Endothelial cell of hepatic sinusoid (primary cell): ENCODE measurements around the gene SPRR2E.
"Not testable (repeated sequence)": the region's sequence is repeated elsewhere in the genome, so short reads cannot be mapped to it uniquely, and the experiment has no call there.

Source experiments
- in situ Hi-C: cut with HindIII; loops from 2 replicates; pipeline ENCODE4 v1.10.0; 2017; ENCODE audit warnings: low sequenced_read_pairs

The SPRR2E gene

GRCh38 chr1:153094426-153094825, at the start of gene SPRR2E:
SPRR2E (minus strand) TSS chr1:153094526; CDS start chr1:153093751, 775 bp downstream.
- in situ Hi-C loops = no loop called here

DNA sequence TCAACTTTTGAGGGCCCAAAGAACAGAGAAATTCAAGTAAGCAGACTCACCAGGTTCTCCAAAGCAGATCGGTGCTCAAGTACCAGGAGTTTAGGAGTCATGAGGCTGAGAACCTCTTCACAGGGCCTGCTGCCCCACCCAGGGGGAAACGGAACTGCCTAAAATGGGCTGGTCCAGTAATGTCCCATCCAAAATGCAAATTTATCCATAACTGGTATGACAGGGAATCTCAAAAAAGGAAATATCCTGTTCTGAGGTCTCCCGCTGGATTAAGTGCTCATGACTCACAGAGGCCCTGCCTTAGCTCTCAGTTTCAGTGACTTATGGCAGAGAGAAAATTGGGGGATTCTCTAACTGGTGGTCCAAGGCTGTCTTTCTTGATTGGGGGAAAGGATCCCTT, 47.1 kb upstream of the SPRR2E start:
- in situ Hi-C loops = no loop called here

- in situ Hi-C loops = no loop called here
Measured at GRCh38 chr1:153140484-153140883, 46.2 kb upstream of the SPRR2E start.

DNA sequence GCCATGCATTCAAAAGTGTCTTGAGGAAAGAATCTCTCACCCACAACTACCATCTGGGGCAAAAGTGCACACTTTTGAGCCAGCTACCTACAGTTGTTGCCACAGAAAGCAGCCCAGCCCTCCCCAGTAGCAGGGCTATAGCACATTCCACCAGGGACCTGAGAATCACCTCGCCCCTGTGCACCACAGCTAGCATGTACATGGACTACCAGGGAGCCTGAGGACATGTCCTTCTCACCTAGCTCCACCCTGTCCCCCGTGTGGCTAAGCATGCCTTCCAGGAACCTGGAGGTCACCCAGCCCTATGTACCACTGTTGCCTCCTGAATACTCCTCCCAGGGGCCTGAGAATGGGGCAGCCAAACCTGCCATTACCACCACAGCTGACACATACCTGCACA, 39.4 kb upstream of the SPRR2E start:
- in situ Hi-C loops = no loop called here

DNA sequence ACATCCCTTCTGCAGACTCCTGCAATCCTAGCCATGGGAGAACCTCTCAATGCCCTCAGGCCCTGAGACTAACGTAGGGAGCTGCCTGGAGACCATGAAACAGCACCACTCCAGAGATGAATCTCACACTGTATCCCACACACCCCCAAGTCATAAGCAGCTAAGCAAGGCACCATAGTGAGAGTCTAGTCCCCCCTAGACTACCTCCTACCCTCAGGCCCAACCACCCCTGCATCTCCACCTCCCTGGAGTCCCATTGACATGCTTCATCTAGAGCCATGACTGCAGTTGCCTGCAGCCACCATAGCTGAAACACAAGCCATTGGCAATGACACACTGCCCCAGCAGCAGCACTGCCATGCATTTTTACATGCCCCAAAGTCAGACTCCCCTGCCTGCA, 38.9 kb upstream of the SPRR2E start:
- in situ Hi-C loops = no loop called here

GRCh38 chr1:153128688-153129087, 34.4 kb upstream of the SPRR2E start:
- in situ Hi-C loops = not testable (repeated sequence)

- in situ Hi-C loops = no loop called here
Measured at GRCh38 chr1:153127296-153127695, 33.0 kb upstream of the SPRR2E start.

DNA sequence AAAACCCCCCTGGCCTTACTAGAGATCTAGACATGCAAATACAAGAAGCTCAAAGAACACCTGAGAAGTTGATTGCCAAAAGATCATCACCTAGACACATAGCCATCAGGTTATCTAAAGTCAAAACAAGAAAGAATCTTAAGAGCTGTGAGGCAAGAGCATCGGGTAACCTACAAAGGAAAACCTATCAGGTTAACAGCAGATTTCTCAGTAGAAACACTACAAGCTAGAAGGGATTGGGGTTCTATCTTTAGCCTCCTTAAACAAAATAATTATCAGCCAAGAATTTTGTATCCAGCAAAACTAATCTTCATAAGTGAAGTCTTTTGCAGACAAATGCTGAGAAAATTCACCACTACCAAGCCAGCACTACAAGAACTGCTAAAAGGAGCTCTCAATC, 31.2 kb upstream of the SPRR2E start:
- in situ Hi-C loops = no loop called here

DNA sequence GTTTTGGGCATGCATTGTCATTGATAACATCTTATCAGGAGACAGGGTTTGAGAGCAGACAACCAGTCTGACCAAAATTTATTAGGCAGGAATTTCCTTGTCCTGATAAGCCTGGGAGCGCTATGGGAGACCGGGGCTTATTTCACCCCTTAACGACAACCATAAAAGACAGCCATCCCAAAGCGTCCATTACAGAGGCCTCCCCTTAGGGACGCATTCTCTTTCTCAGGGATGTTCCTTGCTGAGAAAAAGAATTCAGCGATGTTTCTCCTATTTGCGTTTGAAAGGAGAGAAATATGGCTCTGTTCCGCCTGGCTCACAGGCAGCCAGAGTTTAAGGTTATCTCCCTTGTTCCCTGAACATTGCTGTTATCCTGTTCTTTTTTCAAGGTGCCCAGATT, 29.5 kb upstream of the SPRR2E start:
- in situ Hi-C loops = not testable (repeated sequence)

GRCh38 chr1:153122831-153123421, 28.6 kb upstream of the SPRR2E start:
- in situ Hi-C loops = no loop called here

DNA sequence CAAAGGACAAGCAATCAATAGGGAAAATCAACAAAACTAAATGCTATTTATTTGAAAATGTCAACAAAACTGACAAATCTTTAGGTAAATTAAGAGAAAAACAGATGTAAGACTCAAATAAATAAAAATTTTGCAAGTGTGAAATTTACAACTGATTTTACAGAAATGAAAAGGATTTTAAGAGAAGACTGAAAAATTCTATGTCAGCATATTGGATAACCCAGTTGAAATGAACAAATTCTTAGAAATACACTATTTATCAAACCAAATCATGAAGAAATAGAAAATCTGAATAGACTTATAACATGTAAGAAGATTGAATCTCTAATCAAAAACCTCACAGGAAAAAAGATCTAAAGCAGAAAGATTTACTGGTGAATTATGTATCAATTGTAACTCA, 26.6 kb upstream of the SPRR2E start:
- in situ Hi-C loops = no loop called here

GRCh38 chr1:153119491-153119971, 25.2 kb upstream of the SPRR2E start:
- in situ Hi-C loops = no loop called here

GRCh38 chr1:153115264-153115663, 20.9 kb upstream of the SPRR2E start:
- in situ Hi-C loops = not testable (repeated sequence)

- in situ Hi-C loops = no loop called here
Measured at GRCh38 chr1:153113416-153113815, 19.1 kb upstream of the SPRR2E start, which contains the start of gene SPRR2F. SPRR2F (minus strand) TSS chr1:153113516; CDS start chr1:153112733, 783 bp downstream.

- in situ Hi-C loops = not testable (repeated sequence)
Measured at GRCh38 chr1:153112454-153112853, 18.1 kb upstream of the SPRR2E start.

GRCh38 chr1:153100245-153100644, 5.9 kb upstream of the SPRR2E start:
- in situ Hi-C loops = no loop called here

DNA sequence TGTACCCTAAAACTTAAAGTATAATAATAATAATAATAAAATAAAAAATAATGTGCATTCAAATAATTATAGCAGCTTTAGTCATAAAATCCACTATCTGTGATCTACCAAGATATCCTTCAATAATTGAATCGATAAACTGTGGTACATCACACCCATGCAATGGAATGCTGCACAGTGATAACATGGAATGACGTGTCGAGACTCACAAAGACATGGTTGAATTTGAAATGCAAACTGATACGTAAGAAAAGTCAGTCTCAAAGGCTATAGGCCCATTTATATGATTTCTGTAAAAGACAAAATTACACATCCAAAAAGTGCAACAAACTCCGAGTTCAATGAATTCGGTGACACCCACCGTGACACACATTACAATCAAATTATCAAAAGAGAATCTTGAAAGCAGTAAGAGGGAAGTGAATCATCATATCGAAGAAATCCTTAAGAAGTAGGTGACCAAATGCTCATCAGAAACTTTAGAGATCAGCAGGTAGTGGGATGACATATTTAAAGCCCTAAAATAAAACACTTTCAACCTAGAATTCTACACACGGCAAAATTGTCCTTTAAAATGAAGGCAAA, 5.2 kb upstream of the SPRR2E start:
- in situ Hi-C loops = no loop called here

- in situ Hi-C loops = no loop called here
Measured at GRCh38 chr1:153095764-153096163, 1.4 kb upstream of the SPRR2E start.

GRCh38 chr1:153087652-153088051, 6.7 kb downstream of the SPRR2E start:
- in situ Hi-C loops = no loop called here

DNA sequence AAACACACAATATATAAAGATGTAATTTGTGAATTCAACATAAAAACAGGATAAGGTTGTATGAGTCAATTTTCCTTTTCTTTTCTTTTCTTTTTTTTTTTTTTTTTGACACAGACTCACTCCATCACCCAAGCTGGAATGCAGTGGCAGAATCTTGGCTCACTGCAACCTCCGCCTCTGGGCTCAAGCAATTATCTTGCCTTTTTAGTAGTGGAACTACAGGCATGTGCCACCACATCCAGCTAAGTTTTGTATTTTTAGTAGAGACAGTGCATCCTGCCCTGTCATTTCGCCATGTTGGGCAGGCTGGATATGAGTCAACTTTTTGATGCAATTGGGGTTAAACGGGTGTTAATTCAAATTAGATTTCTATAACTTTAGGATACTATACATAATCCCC, 12.6 kb downstream of the SPRR2E start:
- in situ Hi-C loops = no loop called here

- in situ Hi-C loops = no loop called here
Measured at GRCh38 chr1:153072806-153073726, 21.3 kb downstream of the SPRR2E start.

DNA sequence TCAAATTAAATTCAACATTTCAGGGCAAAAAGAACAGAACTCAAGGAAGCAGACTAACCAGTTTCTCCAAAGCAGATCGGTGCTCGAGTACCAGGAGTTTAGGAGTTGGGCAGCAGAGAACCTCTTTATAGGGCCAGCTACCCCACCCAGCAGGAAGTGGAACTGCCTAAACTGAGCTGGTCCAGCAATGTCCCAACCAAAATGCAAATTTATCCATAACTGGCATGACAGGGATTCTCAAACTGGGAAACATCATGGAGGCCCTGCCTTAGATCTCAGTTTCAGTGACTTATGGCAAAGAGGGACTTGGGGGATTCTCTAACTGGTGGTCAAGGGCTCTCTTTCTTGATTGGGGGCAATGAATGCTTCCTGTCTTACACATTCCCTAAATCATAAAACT, 22.8 kb downstream of the SPRR2E start, which contains the start of gene SPRR2B:
Gene SPRR2B, minus strand, starts transcription at position 101 of the 400 bp plus-strand sequence. CDS start 772 bp downstream, outside the sequence.
- in situ Hi-C loops = no loop called here
